ENCODE data around the gene RDM1.
"Not testable (repeated sequence)": the region's sequence is repeated elsewhere in the genome, so short reads cannot be mapped to it uniquely, and the experiment has no call there.

RDM1 gene

GRCh38 chr17:35942588-35943186 lies 12.1 kb upstream of the RDM1 start:
- TF ChIP-seq CTCF (IDR thresholded peaks at IDR 0.05; ENCODE audit: insufficient read depth, low read length, missing control alignments), result no peak
- ChIA-PET CTCF (interaction anchor here (0.9 kb wide), 1 partner anchor 27 kb away, joined by 3 read pairs; no protein-coding TSS in a partner anchor), POLR2A (no interaction called here)
- no peak for DNase-seq (ENCODE audit: low read depth, low spot score)
- H3K4me3 ChIP-seq (ENCODE audit: low read depth, low read length), result no peak overlapping the region

GRCh38 chr17:35938492-35938891 lies 7.9 kb upstream of the RDM1 start:
- CTCF ChIA-PET; DNase-seq (ENCODE audit: low read depth, low spot score); POLR2A ChIA-PET; H3K4me3 ChIP-seq (ENCODE audit: low read depth, low read length): not testable (repeated sequence)

DNA sequence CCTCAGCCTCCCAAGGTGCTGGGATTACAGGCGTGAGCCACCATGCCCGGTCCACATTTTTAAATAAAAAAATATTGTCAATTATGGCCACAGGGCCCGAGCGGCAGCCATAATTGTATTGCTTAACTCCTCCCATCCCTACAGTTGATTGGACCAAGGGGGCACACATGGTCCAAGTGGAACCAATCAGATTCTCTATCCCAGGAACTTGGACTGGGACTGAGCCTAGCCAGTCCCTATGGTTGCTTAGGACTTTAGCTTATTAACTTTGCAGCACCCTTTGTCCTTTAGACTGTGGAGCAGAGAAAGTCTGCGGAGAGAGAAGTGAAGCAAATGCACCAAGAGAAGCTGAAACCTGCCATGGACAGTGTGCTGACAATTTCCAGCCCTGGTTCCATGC lies 5.5 kb upstream of the RDM1 start:
- TF ChIP-seq CTCF (IDR thresholded peaks at IDR 0.05; ENCODE audit: insufficient read depth, low read length, missing control alignments), result no peak
- POLR2A ChIA-PET, result no interaction called here
- no peak for DNase-seq (ENCODE audit: low read depth, low spot score)
- no peak overlapping the region for H3K4me3 ChIP-seq (ENCODE audit: low read depth, low read length)
- CTCF ChIA-PET, result interaction anchor here (1.5 kb wide), 1 partner anchor 10 kb away, joined by 5 read pairs; no protein-coding TSS in a partner anchor

DNA sequence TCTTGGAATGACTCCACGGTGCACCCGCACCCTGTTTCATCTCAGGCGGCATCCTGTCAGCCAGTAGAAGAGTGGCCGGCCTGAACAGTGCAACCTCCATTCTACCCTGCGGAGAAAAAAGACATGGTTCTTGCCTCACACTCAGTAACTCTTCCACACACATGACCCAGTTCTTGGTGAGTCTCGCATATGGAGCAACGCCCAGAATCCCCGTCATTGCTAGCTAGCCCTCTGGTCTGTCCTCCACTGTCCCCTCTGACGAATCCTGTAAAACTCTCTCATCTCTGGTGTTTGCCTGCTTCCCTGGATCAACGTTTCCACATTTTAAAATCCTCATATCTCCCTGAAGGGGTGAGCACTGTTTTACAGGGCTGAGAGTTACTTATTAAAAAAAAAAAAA lies 4.2 kb upstream of the RDM1 start:
- ChIA-PET CTCF (interaction anchor here (1.5 kb wide), 1 partner anchor 11 kb away, joined by 5 read pairs; no protein-coding TSS in a partner anchor), POLR2A (no interaction called here)
- DNase-seq (ENCODE audit: low read depth, low spot score), result no peak
- no peak for TF ChIP-seq CTCF (IDR thresholded peaks at IDR 0.05; ENCODE audit: insufficient read depth, low read length, missing control alignments)
- H3K4me3 ChIP-seq (ENCODE audit: low read depth, low read length), result no peak overlapping the region

- CTCF ChIA-PET, result interaction anchor here (0.6 kb wide), 1 partner anchor 42 kb away, joined by 3 read pairs; no protein-coding TSS in a partner anchor
- no peak for TF ChIP-seq CTCF (IDR thresholded peaks at IDR 0.05; ENCODE audit: insufficient read depth, low read length, missing control alignments)
- DNase-seq (ENCODE audit: low read depth, low spot score), result no peak
- POLR2A ChIA-PET, result no interaction called here
- H3K4me3 ChIP-seq (ENCODE audit: low read depth, low read length), result no peak overlapping the region
These were observed 2.0 kb upstream of the RDM1 start for GRCh38 chr17:35932586-35932985.

- ChIA-PET POLR2A (interaction anchor here (0.6 kb wide), 1 partner anchor 61 kb away, joined by 6 read pairs; no protein-coding TSS in a partner anchor), CTCF (interaction anchor here (1.0 kb wide), 1 partner anchor 15 kb away, joined by 3 read pairs; no protein-coding TSS in a partner anchor)
- no peak overlapping the region for H3K4me3 ChIP-seq (ENCODE audit: low read depth, low read length)
- TF ChIP-seq CTCF (IDR thresholded peaks at IDR 0.05; ENCODE audit: insufficient read depth, low read length, missing control alignments), result no peak
- DNase-seq (ENCODE audit: low read depth, low spot score), result no peak
These were observed 1.3 kb upstream of the RDM1 start for GRCh38 chr17:35931794-35932425.
